Liver (tissue), 9 donors: ENCODE data around the gene SLC25A19. TPM values are rescaled to one million over a fixed set of nuclear protein-coding genes. Genes with fewer than 3 reads are reported as not detected.
A peak's percentile ranks its signal among the peaks of the same experiment; 100 is the strongest.

Source experiments
- DNase-seq: peaks from one replicate; pipeline ENCODE4 v3.0.0-alpha.2; 2017; ENCODE audit warnings: low spot score
- H3K27ac ChIP-seq, 2 donors: one replicate each; pipeline ENCODE4 v1.7.0; 2013; ENCODE audit warnings: inconsistent platforms in 2 of 2, low read length in 2 of 2, control low read depth in 1 of 2, low read depth in 1 of 2, mild to moderate bottlenecking in 1 of 2
- H3K27me3 ChIP-seq, 4 donors: one replicate each; pipeline versions ENCODE4 v1.6.1 to v1.7.0; 2013; ENCODE audit warnings: low read length in 3 of 4, inconsistent platforms in 1 of 4, mild to moderate bottlenecking in 1 of 4, moderate library complexity in 1 of 4; ENCODE audit not compliant: control insufficient read depth in 4 of 4, insufficient read depth in 4 of 4
- H3K36me3 ChIP-seq, 4 donors: one replicate each; pipeline versions ENCODE4 v1.6.1 to v1.7.0; 2013; ENCODE audit warnings: low read length in 3 of 4, mild to moderate bottlenecking in 3 of 4, low read depth in 1 of 4, moderate library complexity in 1 of 4; ENCODE audit not compliant: control insufficient read depth in 4 of 4, insufficient read depth in 3 of 4
- H3K4me1 ChIP-seq, 4 donors: one replicate each; pipeline versions ENCODE4 v1.6.1 to v1.7.0; 2013; ENCODE audit warnings: low read length in 3 of 4, mild to moderate bottlenecking in 3 of 4, moderate library complexity in 1 of 4; ENCODE audit not compliant: control insufficient read depth in 4 of 4, insufficient read depth in 4 of 4
- H3K4me3 ChIP-seq, 3 donors: one replicate each; pipeline versions ENCODE4 v1.6.1 to v1.7.0; 2013; ENCODE audit warnings: low read length in 3 of 3, control low read depth in 1 of 3, low read depth in 1 of 3, mild to moderate bottlenecking in 1 of 3
- H3K9ac ChIP-seq, 2 donors: one replicate each; pipeline ENCODE4 v1.7.0; 2013; ENCODE audit warnings: low read length in 2 of 2, mild to moderate bottlenecking in 2 of 2, moderate library complexity in 2 of 2, control low read depth in 1 of 2, low read depth in 1 of 2
- H3K9me3 ChIP-seq, 4 donors: one replicate each; pipeline versions ENCODE4 v1.6.1 to v1.7.0; 2013; ENCODE audit warnings: low read length in 3 of 4; ENCODE audit not compliant: control insufficient read depth in 4 of 4
- EGR1 ChIP-seq, 2 donors: IDR thresholded peaks; 2 replicates each; pipeline ENCODE4 v1.6.1; 2016 to 2018; ENCODE audit warnings: antibody characterized with exemption in 2 of 2, low read depth in 2 of 2
- FOXA1 ChIP-seq: IDR thresholded peaks from 2 replicates; pipeline ENCODE4 v1.6.1; 2016; ENCODE audit warnings: antibody characterized with exemption
- FOXA2 ChIP-seq: IDR thresholded peaks from 2 replicates; pipeline ENCODE4 v1.6.1; 2016; ENCODE audit warnings: antibody characterized with exemption
- GABPA ChIP-seq, 2 donors: IDR thresholded peaks in 1 of 2; conservative IDR thresholded peaks in 1 of 2; 2 replicates each; pipeline ENCODE4 v1.6.1; 2016; ENCODE audit warnings: antibody characterized with exemption in 2 of 2, mild to moderate bottlenecking in 1 of 2, moderate library complexity in 1 of 2
- HNF4A ChIP-seq, 2 donors: conservative IDR thresholded peaks; 2 replicates each; pipeline ENCODE4 v1.6.1; 2016; ENCODE audit warnings: antibody characterized with exemption in 2 of 2, mild to moderate bottlenecking in 2 of 2
- HNF4G ChIP-seq: IDR thresholded peaks from 2 replicates; pipeline ENCODE4 v1.6.1; 2016; ENCODE audit warnings: antibody characterized with exemption
- JUND ChIP-seq, 2 donors: IDR thresholded peaks; 2 replicates each; pipeline ENCODE4 v1.6.1; 2016; ENCODE audit warnings: antibody characterized with exemption in 2 of 2
- NR2F2 ChIP-seq: IDR thresholded peaks from 2 replicates; pipeline ENCODE4 v1.6.1; 2016; ENCODE audit warnings: antibody characterized with exemption
- RAD21 ChIP-seq, 2 donors: IDR thresholded peaks; 2 replicates each; pipeline ENCODE4 v1.6.1; 2016; ENCODE audit warnings: antibody characterized with exemption in 2 of 2, mild to moderate bottlenecking in 2 of 2
- REST ChIP-seq: IDR thresholded peaks from 2 replicates; pipeline ENCODE4 v1.6.1; 2016; ENCODE audit warnings: antibody characterized with exemption, mild to moderate bottlenecking
- RXRA ChIP-seq, 2 donors: IDR thresholded peaks; 2 replicates each; pipeline ENCODE4 v1.6.1; 2017 to 2018; ENCODE audit warnings: antibody characterized with exemption in 2 of 2, mild to moderate bottlenecking in 1 of 2
- SP1 ChIP-seq: IDR thresholded peaks from 2 replicates; pipeline ENCODE4 v1.6.1; 2018; ENCODE audit warnings: antibody characterized with exemption, mild to moderate bottlenecking
- TAF1 ChIP-seq: conservative IDR thresholded peaks from 2 replicates; pipeline ENCODE4 v1.6.1; 2016; ENCODE audit warnings: antibody characterized with exemption, mild to moderate bottlenecking
- ZBTB33 ChIP-seq: IDR thresholded peaks from 2 replicates; pipeline ENCODE4 v1.6.1; 2016; ENCODE audit warnings: antibody characterized with exemption
- WGBS: extraction: QIAGEN DNeasy Blood & Tissue Kit; methylation state at CpG from one replicate; pipeline ENCODE4 v1.1.7; 2013; 5-methylcytosine and 5-hydroxymethylcytosine counted together
- polyA plus RNA-seq, 2 donors: library from polyadenylated mRNA; stranded (reverse) in 1 of 2; unstranded in 1 of 2; fragments of 200-250 nt in 1 of 2; fragments of >200 nt in 1 of 2; fragmentation: Nextera tagmentation in 1 of 2; extraction: Ambion mirVana in 1 of 2; gene quantifications; one replicate each; pipeline versions ENCODE4 v1.2.1 to v1.2.3, GENCODE V29; 2013 to 2015
- total RNA-seq, 2 donors: library from RNA; depleted of rRNA; stranded (reverse); fragments of >200 nt; gene quantifications; one replicate each; pipeline ENCODE4 v1.2.3, GENCODE V29; 2014
- TF ChIP-seq, protein P1 (sequence below): fragments of 150-350 bp; IDR thresholded peaks from 2 replicates; pipeline ENCODE4 v1.5.1; 2017; ENCODE audit warnings: improper control_type of control experiment, low read depth, low read length; ENCODE audit not compliant: missing input control
- TF ChIP-seq, protein P2 (sequence below): IDR thresholded peaks from 2 replicates; pipeline ENCODE4 v1.6.1; 2016; ENCODE audit warnings: antibody characterized with exemption
- donor health status: healthy.
- donor health status: healthy.
- donor health status: healthy.
- donor health status: healthy.
- donor health status: healthy.

SLC25A19 gene
- total and polyA plus RNA-seq, 4 donors, result 4.7 to 9.5 (median 6.6) TPM

GRCh38 chr17:75262112-75262606, 27.1 kb downstream of the SLC25A19 start:
- peak overlapping the region; percentile 79 to 100 (median 96) for H3K4me3 ChIP-seq
- peaks cover 0 to 38% (median 24%) of the 10 kb centered on the region in 4 donors for H3K4me1 ChIP-seq
- H3K27me3 ChIP-seq, result no peaks in the 10 kb centered on the region
- peak overlapping the region; percentile 93 to 98 for H3K9ac ChIP-seq
- under 1% methylated on average over 23 of the region's 23 CpGs for WGBS
- DNase-seq, result no peak
- H3K27ac ChIP-seq, result peak overlapping the region; percentile 92 to 95
- no peak for TF ChIP-seq HNF4A (conservative IDR thresholded peaks at IDR 0.05)
- no peak for TF ChIP-seq GABPA (IDR thresholded peaks at IDR 0.05 in 1 of 2, conservative IDR thresholded peaks at IDR 0.05 in 1 of 2)
- no peak for TF ChIP-seq ZBTB33
- TF ChIP-seq RAD21 (IDR thresholded peaks at IDR 0.05), result no peak
- TF ChIP-seq REST, result no peak
- no peak for TF ChIP-seq EGR1 (IDR thresholded peaks at IDR 0.05; ENCODE audit: low read depth in 2 of 2)
- no peak for TF ChIP-seq FOXA1
- no peak for TF ChIP-seq JUND (IDR thresholded peaks at IDR 0.05)
- no peak for TF ChIP-seq TAF1
- no peak for TF ChIP-seq SP1
- no peak for TF ChIP-seq NR2F2
- no peak for TF ChIP-seq HNF4G
- TF ChIP-seq, protein P1, sequence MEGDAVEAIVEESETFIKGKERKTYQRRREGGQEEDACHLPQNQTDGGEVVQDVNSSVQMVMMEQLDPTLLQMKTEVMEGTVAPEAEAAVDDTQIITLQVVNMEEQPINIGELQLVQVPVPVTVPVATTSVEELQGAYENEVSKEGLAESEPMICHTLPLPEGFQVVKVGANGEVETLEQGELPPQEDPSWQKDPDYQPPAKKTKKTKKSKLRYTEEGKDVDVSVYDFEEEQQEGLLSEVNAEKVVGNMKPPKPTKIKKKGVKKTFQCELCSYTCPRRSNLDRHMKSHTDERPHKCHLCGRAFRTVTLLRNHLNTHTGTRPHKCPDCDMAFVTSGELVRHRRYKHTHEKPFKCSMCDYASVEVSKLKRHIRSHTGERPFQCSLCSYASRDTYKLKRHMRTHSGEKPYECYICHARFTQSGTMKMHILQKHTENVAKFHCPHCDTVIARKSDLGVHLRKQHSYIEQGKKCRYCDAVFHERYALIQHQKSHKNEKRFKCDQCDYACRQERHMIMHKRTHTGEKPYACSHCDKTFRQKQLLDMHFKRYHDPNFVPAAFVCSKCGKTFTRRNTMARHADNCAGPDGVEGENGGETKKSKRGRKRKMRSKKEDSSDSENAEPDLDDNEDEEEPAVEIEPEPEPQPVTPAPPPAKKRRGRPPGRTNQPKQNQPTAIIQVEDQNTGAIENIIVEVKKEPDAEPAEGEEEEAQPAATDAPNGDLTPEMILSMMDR, result no peak
- TF ChIP-seq, protein P2, sequence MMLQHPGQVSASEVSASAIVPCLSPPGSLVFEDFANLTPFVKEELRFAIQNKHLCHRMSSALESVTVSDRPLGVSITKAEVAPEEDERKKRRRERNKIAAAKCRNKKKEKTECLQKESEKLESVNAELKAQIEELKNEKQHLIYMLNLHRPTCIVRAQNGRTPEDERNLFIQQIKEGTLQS, result no peak
- TF ChIP-seq FOXA2, result no peak
- no peak for TF ChIP-seq RXRA (IDR thresholded peaks at IDR 0.05)
- peaks cover 5 to 23% (median 19%) of the 10 kb centered on the region in 4 donors for H3K36me3 ChIP-seq
- H3K9me3 ChIP-seq, result no peaks in the 10 kb centered on the region
